Femur (tissue), 1 donor: ENCODE measurements around the gene KCNJ14.
A peak's percentile ranks its signal among the peaks of the same experiment; 100 is the strongest.

Source experiments
- DNase-seq: peaks from one replicate; pipeline ENCODE4 v3.0.0-alpha.2; 2017

The KCNJ14 gene

GRCh38 chr19:48490981-48491792 is 35.8 kb downstream of the KCNJ14 start:
- no peak for DNase-seq

DNA sequence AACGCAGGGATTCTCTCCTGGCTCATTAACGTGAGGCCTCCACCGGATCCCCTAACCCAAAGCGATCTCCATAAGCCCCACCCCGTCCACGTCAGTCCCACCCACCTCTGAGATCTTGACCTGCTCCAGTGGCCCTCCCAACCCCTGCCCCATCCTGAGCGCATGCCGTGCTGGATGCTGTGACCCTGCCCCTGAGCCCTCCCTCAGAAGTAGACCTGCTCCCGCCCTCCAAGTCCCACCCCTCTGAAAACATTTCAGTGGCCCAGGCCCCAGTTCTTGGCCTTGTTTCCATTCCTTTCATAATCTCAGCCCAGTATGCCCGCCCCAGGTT is 36.4 kb downstream of the KCNJ14 start:
- no peak for DNase-seq

- DNase-seq = peak; percentile 95
Measured at GRCh38 chr19:48492925-48493717, 37.7 kb downstream of the KCNJ14 start.

GRCh38 chr19:48493718-48494401 is 38.5 kb downstream of the KCNJ14 start:
- DNase-seq = no peak

DNA sequence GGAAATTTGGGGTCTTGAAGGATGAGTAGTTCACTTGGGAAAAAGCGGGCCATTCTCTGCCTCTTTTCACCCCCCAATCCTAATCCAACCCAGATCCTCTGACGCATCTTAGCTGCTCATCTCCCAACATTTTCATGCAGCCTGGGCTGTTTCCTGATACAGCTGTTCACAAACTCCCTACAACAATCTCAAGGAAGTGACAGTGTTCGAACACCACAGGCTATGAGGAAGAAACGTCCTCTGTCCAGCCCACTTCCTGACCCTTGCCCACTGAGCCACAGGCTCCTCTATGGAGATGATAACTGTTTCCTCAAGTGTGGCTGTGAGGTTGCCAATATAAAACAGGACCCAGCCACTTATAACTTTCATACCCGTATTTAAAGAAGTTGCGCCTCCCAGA is 40.0 kb downstream of the KCNJ14 start:
- no peak for DNase-seq

- no peak for DNase-seq
Measured at GRCh38 chr19:48496959-48497727, 41.8 kb downstream of the KCNJ14 start.

- no peak for DNase-seq
Measured at GRCh38 chr19:48497728-48498594, 42.6 kb downstream of the KCNJ14 start.

GRCh38 chr19:48498595-48499311 is 43.4 kb downstream of the KCNJ14 start:
- peak; percentile 21 for DNase-seq

GRCh38 chr19:48499316-48500090 is 44.1 kb downstream of the KCNJ14 start:
- DNase-seq = no peak

DNA sequence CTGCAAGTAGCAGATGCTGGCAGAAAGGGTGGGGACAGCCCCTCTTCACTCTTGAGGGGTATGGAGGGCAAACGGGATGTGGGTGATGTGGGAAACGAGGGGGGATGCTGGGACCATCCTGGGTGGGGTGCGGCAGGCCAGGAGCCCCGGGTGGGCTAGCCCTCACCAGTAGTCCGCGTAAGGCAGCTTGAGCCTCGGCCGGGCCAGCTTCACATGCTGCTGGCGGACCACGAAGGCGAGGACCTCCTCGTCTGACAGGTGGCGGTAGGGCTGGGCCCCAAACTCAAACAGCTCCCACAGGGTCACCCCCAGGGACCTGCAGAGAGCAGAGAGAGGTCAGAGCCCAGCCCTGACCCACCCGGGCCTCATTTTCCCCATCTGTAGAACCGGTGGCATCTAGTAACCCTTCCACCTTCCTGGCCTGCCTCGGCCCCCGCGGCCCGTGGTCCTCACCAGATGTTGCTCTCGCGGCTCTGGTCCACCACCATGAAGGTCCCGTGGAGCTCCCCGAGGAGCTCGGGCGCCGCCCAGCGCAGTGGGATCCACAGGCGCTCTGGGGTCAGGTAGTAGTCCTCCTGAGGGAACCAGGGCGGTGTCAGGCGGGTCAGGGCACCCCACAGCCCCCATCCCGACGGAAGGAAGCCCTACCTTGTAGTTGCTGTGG is 45.6 kb downstream of the KCNJ14 start:
- DNase-seq = no peak

- DNase-seq = no peak
Measured at GRCh38 chr19:48501494-48502349, 46.3 kb downstream of the KCNJ14 start.

- no peak for DNase-seq
Measured at GRCh38 chr19:48502350-48503018, 47.1 kb downstream of the KCNJ14 start.

GRCh38 chr19:48506138-48506733 is 50.9 kb downstream of the KCNJ14 start:
- no peak for DNase-seq

DNA sequence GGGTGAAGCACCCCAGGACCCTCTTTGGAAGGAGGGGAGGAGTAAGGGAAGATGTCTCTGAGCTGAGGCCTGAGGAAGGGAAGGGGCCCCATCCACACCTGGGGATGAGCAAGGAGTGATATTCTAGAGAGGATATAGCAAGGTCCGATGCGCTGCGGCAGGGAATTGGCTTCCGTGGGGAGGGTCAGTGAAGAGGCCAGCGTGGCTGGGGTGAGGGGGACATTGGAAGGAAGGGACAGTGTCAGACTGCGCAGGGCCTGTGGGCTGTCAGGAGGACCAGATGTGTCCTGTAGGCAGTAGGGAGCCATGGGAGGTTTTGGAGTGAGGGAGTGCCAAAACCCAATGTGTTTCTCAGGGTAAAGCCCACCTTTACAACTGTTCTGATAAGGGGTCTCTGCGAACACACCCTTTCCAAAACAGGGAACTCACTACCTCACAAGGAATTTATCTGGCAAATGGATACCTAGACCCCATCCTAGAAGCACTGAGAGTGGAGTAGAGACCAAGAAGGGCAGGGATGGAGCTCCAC is 52.6 kb downstream of the KCNJ14 start:
- no peak for DNase-seq

GRCh38 chr19:48508729-48509411 is 53.5 kb downstream of the KCNJ14 start:
- DNase-seq = no peak

- DNase-seq = no peak
Measured at GRCh38 chr19:48509467-48510194, 54.3 kb downstream of the KCNJ14 start.
